ENCODE data around the gene CTTNBP2NL.
A peak's percentile ranks its signal among the peaks of the same experiment; 100 is the strongest.
"Not testable (repeated sequence)": the region's sequence is repeated elsewhere in the genome, so short reads cannot be mapped to it uniquely, and the experiment has no call there.

The CTTNBP2NL gene

GRCh38 chr1:112396653-112397471 lies 848 bp downstream of the CTTNBP2NL start:
- TF ChIP-seq, protein P1, sequence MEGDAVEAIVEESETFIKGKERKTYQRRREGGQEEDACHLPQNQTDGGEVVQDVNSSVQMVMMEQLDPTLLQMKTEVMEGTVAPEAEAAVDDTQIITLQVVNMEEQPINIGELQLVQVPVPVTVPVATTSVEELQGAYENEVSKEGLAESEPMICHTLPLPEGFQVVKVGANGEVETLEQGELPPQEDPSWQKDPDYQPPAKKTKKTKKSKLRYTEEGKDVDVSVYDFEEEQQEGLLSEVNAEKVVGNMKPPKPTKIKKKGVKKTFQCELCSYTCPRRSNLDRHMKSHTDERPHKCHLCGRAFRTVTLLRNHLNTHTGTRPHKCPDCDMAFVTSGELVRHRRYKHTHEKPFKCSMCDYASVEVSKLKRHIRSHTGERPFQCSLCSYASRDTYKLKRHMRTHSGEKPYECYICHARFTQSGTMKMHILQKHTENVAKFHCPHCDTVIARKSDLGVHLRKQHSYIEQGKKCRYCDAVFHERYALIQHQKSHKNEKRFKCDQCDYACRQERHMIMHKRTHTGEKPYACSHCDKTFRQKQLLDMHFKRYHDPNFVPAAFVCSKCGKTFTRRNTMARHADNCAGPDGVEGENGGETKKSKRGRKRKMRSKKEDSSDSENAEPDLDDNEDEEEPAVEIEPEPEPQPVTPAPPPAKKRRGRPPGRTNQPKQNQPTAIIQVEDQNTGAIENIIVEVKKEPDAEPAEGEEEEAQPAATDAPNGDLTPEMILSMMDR (conservative IDR thresholded peaks at IDR 0.05), result no peak
- peak overlapping the region; percentile 87 for H3K27ac ChIP-seq

GRCh38 chr1:112397841-112398240 lies 1.8 kb downstream of the CTTNBP2NL start:
- TF ChIP-seq, protein P1 (conservative IDR thresholded peaks at IDR 0.05), result no peak
- peak overlapping the region; percentile 87 for H3K27ac ChIP-seq

- TF ChIP-seq, protein P1 (conservative IDR thresholded peaks at IDR 0.05), result no peak
- no peak overlapping the region for H3K27ac ChIP-seq
These were observed 3.4 kb downstream of the CTTNBP2NL start for GRCh38 chr1:112399456-112399855.

DNA sequence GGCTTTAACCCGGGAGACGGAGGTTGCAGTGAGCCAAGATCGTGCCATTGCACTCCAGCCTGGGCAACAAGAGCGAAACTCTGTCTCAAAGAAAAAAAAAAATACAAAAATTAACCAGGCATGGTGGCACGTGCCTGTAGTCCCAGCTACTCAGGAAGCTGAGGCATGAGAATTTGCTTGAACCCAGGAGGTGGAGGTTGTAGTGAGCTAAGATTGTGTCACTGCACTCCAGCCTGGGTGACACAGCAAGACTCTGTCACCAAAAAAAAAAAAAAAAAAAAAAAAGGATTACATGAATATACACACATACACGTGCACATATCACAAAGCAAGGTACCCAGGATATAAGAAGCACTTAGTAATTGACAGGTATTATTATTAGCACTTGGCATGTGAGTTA lies 4.7 kb downstream of the CTTNBP2NL start:
- H3K27ac ChIP-seq, result not testable (repeated sequence)

GRCh38 chr1:112402682-112403643 lies 6.9 kb downstream of the CTTNBP2NL start:
- TF ChIP-seq, protein P1 (conservative IDR thresholded peaks at IDR 0.05), result no peak
- H3K27ac ChIP-seq, result no peak overlapping the region

DNA sequence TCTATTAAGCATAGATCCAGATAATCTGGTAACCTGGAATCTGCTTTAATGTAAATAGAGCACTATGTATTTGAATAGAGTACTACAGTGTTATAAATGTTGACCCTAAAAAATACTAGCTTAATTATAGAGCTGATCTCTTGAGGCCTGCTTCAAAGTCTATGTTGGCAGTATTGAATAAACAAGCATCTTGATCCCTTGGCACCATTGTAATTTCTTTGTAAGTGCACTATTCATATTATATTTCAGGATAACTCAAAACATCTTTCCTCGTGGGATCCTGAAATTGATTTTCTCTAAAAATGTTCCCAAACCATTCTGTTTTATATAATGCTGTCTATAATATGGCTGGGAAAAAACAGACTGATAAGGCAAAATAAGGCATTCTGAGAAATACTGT lies 10.8 kb downstream of the CTTNBP2NL start:
- H3K27ac ChIP-seq, result no peak overlapping the region
- TF ChIP-seq, protein P1 (conservative IDR thresholded peaks at IDR 0.05), result no peak

DNA sequence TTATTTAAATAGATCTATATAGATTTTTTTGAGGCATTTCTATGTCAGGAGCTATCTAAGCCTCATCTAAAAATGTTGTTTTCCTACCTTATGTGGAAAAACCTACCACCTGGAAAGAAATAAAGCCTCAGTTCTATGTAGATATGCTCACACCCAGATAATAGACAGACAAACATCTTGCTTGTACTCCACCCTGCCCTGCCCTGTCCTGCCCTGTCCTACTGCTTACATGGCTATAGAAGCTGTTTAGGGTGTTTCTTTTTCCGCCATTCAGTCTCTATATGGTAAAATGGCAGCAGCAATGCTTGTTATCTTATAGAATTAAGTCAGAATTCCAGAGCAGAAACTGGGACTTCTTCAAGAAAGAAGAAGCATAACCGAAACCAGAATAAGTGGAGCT lies 13.4 kb downstream of the CTTNBP2NL start:
- TF ChIP-seq, protein P1 (conservative IDR thresholded peaks at IDR 0.05), result no peak
- H3K27ac ChIP-seq, result no peak overlapping the region

All from VCaP (cell line).